NCI-H1105 treated with DMSO at 0.1 percent for 48 hours (cell line): ENCODE measurements around the gene CEP135.
"Not testable (repeated sequence)": the region's sequence is repeated elsewhere in the genome, so short reads cannot be mapped to it uniquely, and the experiment has no call there.

Experiments
- DNase-seq: peaks from one replicate; lab custom pipeline; 2025; lab: John Stamatoyannopoulos, UW

The CEP135 gene, protein sequence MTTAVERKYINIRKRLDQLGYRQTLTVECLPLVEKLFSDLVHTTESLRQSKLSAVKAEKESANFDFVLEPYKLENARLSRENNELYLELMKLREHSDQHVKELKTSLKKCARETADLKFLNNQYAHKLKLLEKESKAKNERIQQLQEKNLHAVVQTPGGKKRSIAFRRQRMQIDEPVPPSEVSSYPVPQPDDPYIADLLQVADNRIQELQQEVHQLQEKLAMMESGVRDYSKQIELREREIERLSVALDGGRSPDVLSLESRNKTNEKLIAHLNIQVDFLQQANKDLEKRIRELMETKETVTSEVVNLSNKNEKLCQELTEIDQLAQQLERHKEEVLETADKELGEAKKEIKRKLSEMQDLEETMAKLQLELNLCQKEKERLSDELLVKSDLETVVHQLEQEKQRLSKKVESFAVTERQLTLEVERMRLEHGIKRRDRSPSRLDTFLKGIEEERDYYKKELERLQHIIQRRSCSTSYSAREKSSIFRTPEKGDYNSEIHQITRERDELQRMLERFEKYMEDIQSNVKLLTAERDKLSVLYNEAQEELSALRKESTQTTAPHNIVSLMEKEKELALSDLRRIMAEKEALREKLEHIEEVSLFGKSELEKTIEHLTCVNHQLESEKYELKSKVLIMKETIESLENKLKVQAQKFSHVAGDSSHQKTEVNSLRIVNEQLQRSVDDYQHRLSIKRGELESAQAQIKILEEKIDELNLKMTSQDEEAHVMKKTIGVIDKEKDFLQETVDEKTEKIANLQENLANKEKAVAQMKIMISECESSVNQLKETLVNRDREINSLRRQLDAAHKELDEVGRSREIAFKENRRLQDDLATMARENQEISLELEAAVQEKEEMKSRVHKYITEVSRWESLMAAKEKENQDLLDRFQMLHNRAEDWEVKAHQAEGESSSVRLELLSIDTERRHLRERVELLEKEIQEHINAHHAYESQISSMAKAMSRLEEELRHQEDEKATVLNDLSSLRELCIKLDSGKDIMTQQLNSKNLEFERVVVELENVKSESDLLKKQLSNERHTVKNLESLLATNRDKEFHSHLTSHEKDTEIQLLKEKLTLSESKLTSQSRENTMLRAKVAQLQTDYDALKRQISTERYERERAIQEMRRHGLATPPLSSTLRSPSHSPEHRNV

GRCh38 chr4:55948726-55949481 lies at the start of gene CEP135:
CEP135 (plus strand) TSS chr4:55948945; CDS start chr4:55952131, 3,186 bp downstream.
- peak; percentile 81 for DNase-seq

DNA sequence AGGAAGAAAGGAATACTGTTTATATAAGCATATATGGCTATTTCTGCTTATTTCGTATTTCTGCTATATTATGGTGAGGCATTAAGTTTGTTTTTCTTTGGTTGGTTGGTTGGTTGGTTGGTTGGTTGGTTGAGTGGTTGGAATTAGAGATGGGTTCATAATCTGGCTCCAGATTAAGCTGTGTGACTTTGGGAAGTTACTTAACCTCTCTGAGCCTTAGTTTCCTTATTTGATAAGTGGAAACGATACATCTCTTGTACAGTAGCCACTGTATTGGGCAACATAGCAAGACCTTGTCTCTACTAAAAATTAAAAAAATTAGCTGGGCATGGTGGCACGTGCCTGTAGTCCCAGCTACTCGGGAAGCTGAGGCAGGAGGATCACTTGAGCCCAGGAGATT lies 46.1 kb upstream of the CEP135 start:
- DNase-seq = no peak

DNA sequence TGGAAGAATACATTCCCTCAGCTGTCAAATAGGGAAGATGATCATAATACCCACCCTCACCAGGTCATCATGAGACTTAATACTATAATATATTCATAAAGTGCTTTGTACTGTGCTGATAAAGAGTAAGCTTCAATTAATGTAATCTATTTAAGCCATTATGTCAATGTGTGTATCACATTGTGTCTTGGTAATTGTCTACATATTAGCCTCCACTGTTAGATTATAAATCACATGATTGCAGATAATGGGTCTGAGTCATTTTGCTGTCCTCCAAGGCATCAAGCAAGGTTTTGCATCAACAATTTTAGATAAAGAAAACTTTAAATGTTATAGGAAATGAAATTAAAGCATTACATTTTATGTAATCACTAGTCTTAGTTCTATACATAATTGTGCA lies 45.2 kb upstream of the CEP135 start:
- no peak for DNase-seq

DNA sequence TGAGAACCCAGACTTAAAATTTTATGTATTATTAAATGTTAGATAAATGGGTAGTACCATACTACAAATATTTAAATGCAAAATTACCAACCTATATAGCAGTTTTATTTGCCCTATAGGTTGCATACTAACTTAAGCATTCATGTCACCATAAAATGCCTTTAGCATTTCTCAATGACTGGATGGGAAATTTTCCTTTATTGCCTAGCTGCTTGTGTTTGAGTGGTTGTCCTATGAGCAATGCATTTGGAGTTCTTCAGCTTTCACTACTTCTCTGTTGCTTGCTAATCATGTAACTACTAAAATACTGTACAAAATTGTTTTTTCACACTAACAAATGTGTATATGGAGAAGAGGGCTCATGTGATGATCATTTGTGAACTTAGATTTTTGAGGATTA lies 44.2 kb upstream of the CEP135 start:
- DNase-seq = no peak

- no peak for DNase-seq
Observed at GRCh38 chr4:55906323-55906722, 42.4 kb upstream of the CEP135 start.

DNA sequence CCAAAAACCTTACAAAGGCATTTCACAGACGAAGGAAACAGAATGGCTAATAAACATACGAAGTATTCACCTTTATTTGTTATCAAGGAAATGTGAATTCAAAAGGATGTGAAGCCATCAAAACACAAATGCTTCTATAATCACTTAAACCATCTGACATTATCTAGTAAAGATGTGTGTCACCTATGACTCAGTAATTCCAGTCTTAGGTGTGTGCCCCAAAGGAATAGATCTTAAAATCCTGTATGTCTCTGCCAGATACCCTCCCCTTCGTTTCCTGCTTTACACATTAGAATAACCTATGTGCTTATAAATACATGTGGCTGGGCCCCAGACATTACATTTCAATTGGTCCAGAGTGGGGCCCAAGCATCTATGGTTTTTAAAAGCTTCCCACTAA lies 41.8 kb upstream of the CEP135 start:
- DNase-seq = no peak

GRCh38 chr4:55907469-55907868 lies 41.3 kb upstream of the CEP135 start:
- no peak for DNase-seq

DNA sequence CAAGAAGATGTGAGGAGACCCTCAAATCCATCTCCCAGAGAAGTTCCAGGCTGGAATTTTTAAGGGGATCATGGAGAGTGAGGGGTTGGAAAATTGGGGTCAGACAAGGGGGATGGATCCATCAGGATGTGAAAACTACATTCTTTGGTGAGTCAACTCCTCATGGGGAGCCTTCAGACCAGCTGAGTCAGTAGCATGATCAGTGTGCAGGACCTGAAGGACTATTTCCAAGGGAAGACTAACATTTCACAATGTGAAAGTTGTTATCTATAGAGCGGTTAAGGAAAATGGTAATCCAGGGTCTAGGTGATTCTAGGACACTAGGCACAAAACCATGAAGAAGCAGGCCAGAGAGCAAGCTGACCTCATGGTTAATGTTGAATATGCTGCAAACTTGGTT lies 38.6 kb upstream of the CEP135 start:
- no peak for DNase-seq

DNA sequence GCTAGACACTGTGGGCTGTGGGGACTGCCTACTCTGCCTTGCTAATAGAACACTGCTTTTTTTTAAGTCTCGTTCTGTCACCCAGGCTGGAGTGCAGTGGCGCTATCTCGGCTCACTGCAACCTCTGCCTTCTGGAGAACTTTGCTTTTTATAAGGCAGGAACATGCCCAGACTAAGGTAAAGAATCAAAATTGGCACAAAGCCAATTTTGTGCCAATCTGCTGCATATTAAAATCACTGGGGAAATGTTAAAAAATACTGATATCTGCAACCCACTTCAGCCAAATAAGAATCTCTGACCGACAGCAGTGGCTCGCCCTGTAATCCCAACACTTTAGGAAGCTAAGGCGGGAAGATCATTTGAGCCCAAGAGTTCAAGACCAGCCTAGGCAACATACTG lies 36.5 kb upstream of the CEP135 start:
- DNase-seq = peak; percentile 10

DNA sequence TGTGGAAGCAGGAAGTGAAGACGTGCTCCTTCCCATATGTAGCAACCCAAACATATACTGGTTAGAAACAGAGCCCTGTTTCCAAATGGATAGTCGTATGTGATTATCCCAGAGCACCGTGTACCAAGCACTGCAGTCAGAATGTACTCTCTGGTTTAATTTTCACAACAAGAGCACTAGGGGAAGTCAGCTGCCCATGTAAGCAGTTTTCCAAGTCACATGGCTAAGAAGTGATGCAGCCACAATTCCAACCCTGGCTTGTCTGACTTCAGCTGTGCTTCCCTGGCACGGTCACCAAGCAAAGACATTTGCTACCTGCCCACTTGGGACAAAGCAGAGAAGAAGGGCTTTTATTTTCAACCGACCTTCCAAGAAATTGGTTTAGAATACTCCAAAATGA lies 28.2 kb upstream of the CEP135 start:
- no peak for DNase-seq

GRCh38 chr4:55921093-55921492 lies 27.7 kb upstream of the CEP135 start:
- DNase-seq = no peak

DNA sequence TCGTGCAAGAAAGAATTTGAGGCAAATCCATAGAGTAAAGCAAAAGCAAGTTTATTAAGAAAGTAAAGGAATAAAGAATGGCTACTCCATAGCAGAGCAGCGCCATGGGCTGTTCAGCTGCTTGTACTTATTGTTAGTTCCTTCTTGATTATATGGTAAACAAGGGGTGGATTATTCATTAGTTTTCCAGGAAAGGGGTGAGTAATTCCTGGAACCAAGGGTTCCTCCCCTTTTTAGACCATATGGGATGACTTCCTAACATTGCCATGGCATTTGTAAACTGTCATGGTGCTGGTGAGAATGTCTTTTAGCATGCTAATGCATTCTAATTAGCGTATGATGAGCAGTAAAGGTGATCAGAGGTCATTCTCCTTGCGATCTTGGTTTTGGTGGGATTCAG lies 23.5 kb upstream of the CEP135 start:
- no peak for DNase-seq

- DNase-seq = no peak
Observed at GRCh38 chr4:55926610-55927009, 22.1 kb upstream of the CEP135 start.

- DNase-seq = no peak
Observed at GRCh38 chr4:55927803-55928437, 20.8 kb upstream of the CEP135 start.

GRCh38 chr4:55928846-55929245 lies 19.9 kb upstream of the CEP135 start:
- DNase-seq = no peak

GRCh38 chr4:55931043-55931442 lies 17.7 kb upstream of the CEP135 start:
- no peak for DNase-seq

DNA sequence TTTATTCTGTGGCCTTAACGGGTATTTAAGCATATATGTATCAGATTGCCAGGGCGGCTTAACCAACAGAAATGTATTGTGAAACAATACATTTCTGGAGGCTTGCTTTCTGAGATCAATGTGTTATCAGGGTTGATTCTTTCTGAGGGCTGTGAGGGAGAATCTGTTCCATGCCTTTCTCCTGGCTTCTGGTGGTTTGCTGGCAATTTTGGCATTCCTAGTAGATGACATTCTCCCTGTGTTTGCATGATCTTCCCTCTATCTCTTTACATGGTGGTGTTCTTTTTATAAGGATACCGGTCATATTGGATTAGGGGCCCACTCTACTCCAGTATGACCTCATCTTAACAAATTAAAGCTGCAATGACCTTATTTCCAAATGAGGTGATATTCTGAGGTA lies 16.9 kb upstream of the CEP135 start:
- DNase-seq = no peak

- no peak for DNase-seq
Observed at GRCh38 chr4:55932511-55932910, 16.2 kb upstream of the CEP135 start.

GRCh38 chr4:55933611-55934010 lies 15.1 kb upstream of the CEP135 start:
- DNase-seq = no peak

- not testable (repeated sequence) for DNase-seq
Observed at GRCh38 chr4:55935907-55936306, 12.8 kb upstream of the CEP135 start.

DNA sequence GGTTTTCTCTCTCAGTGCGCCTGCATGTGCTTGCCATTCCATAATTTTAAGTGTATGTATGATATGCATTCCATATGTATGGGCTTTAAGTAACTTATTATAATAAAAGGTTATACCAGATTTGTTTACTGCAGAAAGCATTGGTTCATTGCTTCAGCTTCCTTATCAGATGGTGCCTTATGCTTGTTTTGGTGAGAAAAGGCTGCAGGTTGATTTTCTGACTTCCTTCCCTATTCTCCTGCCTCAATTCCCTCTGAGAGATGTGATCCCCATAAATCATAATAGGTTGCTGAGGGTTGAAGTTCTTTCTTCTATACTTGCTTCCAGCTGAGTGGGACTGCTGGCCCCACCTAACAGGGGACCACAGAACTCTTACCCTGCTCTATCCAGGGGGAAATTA lies 10.3 kb upstream of the CEP135 start:
- no peak for DNase-seq
